GM12878 (cell line): ENCODE data around the gene HS3ST5. TPM values are rescaled to one million over a fixed set of nuclear protein-coding genes. Genes with fewer than 3 reads are reported as not detected.

Experiments used
- ATAC-seq: fragments of 200-7000 bp; cut with Tn5 transposase; 3 replicates; pipeline ENCODE4 v1.9.1; 2020; ENCODE audit warnings: mild to moderate bottlenecking, moderate library complexity
- BruUV-seq: library from RNA; stranded (reverse); fragments of 400-500 nt; replicated peaks from 2 replicates; lab custom pipeline; 2021; lab: Mats Ljungman, UMichigan
- CTCF ChIA-PET: fragments of 300-600 bp; sonication (Branson Sonifier 250); formaldehyde crosslinking; extraction: SDS; loops from one replicate; lab custom pipeline; 2021; ENCODE audit warnings: inconsistent platforms; lab: Yijun Ruan, JAX
- POLR2A ChIA-PET: fragments of 350-600 bp; formaldehyde crosslinking; extraction: SDS; loops from one replicate; lab custom pipeline; 2021; ENCODE audit warnings: inconsistent platforms; lab: Charles Lee
- RAD21 ChIA-PET: fragments of 300-600 bp; sonication (Branson Sonifier 250); formaldehyde crosslinking; loops from one replicate; lab custom pipeline; 2023; ENCODE audit warnings: antibody characterized with exemption; ENCODE audit not compliant: unreplicated experiment; lab: Charles Lee
- SMC1A ChIA-PET: fragments of 300-600 bp; sonication (Branson Sonifier 250); formaldehyde crosslinking; loops from one replicate; lab custom pipeline; 2023; ENCODE audit not compliant: unreplicated experiment, uncharacterized antibody; lab: Charles Lee
- DNase-seq: peaks from one replicate; pipeline ENCODE4 v3.0.0-alpha.2; 2011; ENCODE audit warnings: low read depth, low spot score
- FAIRE-seq: peaks from 3 replicates; lab custom pipeline; 2011; peaks lifted over from hg19 to GRCh38; lab: Jason Lieb, UNC
- H2AFZ ChIP-seq: 2 replicates; pipeline ENCODE4 v1.6.0; 2011; ENCODE audit warnings: low read depth, low read length, control low read depth; ENCODE audit not compliant: control insufficient read depth
- H3K27ac ChIP-seq: 2 replicates; pipeline ENCODE4 v1.5.1; 2011; ENCODE audit warnings: control low read depth; ENCODE audit not compliant: control insufficient read depth, insufficient read depth
- H3K27me3 ChIP-seq, 2 experiments: replicated peaks in 1 of 2; 2 replicates each; pipeline versions ENCODE4 v1.6.0 to v1.6.1; 2011; ENCODE audit warnings: low read length in 1 of 2; ENCODE audit not compliant: control insufficient read depth in 2 of 2, insufficient read depth in 2 of 2
- H3K36me3 ChIP-seq, 2 experiments: 2 replicates each; pipeline ENCODE4 v1.5.1; 2011; ENCODE audit warnings: low read length in 1 of 2; ENCODE audit not compliant: control insufficient read depth in 2 of 2, insufficient read depth in 2 of 2
- H3K4me1 ChIP-seq: 2 replicates; pipeline ENCODE4 v1.6.1; 2011; ENCODE audit warnings: mild to moderate bottlenecking, low read length, moderate library complexity, mixed read lengths; ENCODE audit not compliant: control insufficient read depth, insufficient read depth
- H3K4me2 ChIP-seq: 2 replicates; pipeline ENCODE4 v1.6.0; 2011; ENCODE audit warnings: control low read depth; ENCODE audit not compliant: control insufficient read depth, insufficient read depth
- H3K4me3 ChIP-seq: fragments of 200-600 bp; sonication (generic); 2 replicates; pipeline ENCODE4 v1.5.1; 2016
- H3K79me2 ChIP-seq: 2 replicates; pipeline ENCODE4 v1.6.0; 2011; ENCODE audit warnings: low read length; ENCODE audit not compliant: control insufficient read depth, insufficient read depth
- H3K9ac ChIP-seq: 2 replicates; pipeline ENCODE4 v1.8.0; 2011; ENCODE audit warnings: low read length, control low read depth, mixed read lengths; ENCODE audit not compliant: control insufficient read depth, insufficient read depth
- H3K9me3 ChIP-seq: replicated peaks from 3 replicates; pipeline ENCODE4 v1.5.1; 2011; ENCODE audit warnings: mild to moderate bottlenecking, low read length; ENCODE audit not compliant: control insufficient read depth, insufficient read depth
- H4K20me1 ChIP-seq: 2 replicates; pipeline ENCODE4 v1.6.0; 2011; ENCODE audit not compliant: control insufficient read depth, insufficient read depth
- ATF2 ChIP-seq: IDR thresholded peaks from 2 replicates; pipeline ENCODE4 v1.6.1; 2012; ENCODE audit warnings: low read length, inconsistent platforms
- HDAC6 ChIP-seq: fragments of 200-600 bp; sonication (generic); IDR thresholded peaks from one replicate; pipeline ENCODE4 v1.8.0; 2017; ENCODE audit warnings: antibody characterized with exemption; ENCODE audit not compliant: unreplicated experiment
- IRF4 ChIP-seq: IDR thresholded peaks from 2 replicates; pipeline ENCODE4 v1.6.1; 2011; ENCODE audit warnings: low read depth, low read length
- NFIC ChIP-seq: IDR thresholded peaks from 2 replicates; pipeline ENCODE4 v1.6.1; 2012; ENCODE audit warnings: low read depth, mild to moderate bottlenecking, inconsistent platforms, low read length, moderate library complexity
- NFXL1 ChIP-seq: fragments of 450-650 bp; IDR thresholded peaks from 2 replicates; pipeline ENCODE4 v1.6.1; 2017; ENCODE audit warnings: antibody characterized with exemption, mild to moderate bottlenecking, borderline replicate concordance
- RELB ChIP-seq: fragments of 450-650 bp; IDR thresholded peaks from 2 replicates; pipeline ENCODE4 v1.6.1; 2017; ENCODE audit warnings: low read depth, mild to moderate bottlenecking, moderate library complexity
- SP1 ChIP-seq: IDR thresholded peaks from one replicate; pipeline ENCODE4 v1.6.1; 2011; ENCODE audit warnings: low read depth, low read length
- TAF1 ChIP-seq: IDR thresholded peaks from 2 replicates; pipeline ENCODE4 v1.6.1; 2011; ENCODE audit warnings: mild to moderate bottlenecking, low read depth, low read length, borderline replicate concordance
- USF2 ChIP-seq: IDR thresholded peaks from 2 replicates; pipeline ENCODE4 v1.6.1; 2011; ENCODE audit warnings: low read depth, low read length, improper control_type of control experiment, borderline replicate concordance
- ZNF384 ChIP-seq: IDR thresholded peaks from 2 replicates; pipeline ENCODE4 v1.6.1; 2012; ENCODE audit warnings: low read depth, mild to moderate bottlenecking, low read length, improper control_type of control experiment, borderline replicate concordance
- whole genome bisulfite sequencing: methylation state at CpG from one replicate; pipeline ENCODE4 v1.1.6; 2016; ENCODE audit warnings: low lambda C conversion rate; ENCODE audit not compliant: insufficient replicate concordance, insufficient coverage; ENCODE audit errors: missing lambda C conversion rate; 5-methylcytosine and 5-hydroxymethylcytosine counted together
- in situ Hi-C: fragments of 300-500 bp; cut with MboI; formaldehyde crosslinking; loops from 9 replicates; pipeline ENCODE4 v1.14.3; 2018; ENCODE audit warnings: mixed read lengths
- intact Hi-C: fragments of 100-400 bp; cut with micrococcal nuclease; formaldehyde crosslinking; loops from one replicate; pipeline ENCODE4 v1.14.2; 2022; ENCODE audit not compliant: unreplicated experiment
- polyA plus RNA-seq, 11 experiments: library from polyadenylated mRNA; depleted of rRNA in 4 of 11; unstranded in 6 of 11; stranded (reverse) in 5 of 11; fragments of >200 nt; fragmentation: Nextera tagmentation in 4 of 11; fragmentation: Illumina TruSeq in 1 of 11; extraction: Ambion mirVana in 4 of 11; extraction: Trizol in 1 of 11; gene quantifications; 1 replicate in 1 of 11; 2 replicates in 10 of 11; pipeline versions ENCODE4 v1.2.1 to v1.2.3, GENCODE V29; 2011 to 2016; ENCODE audit warnings: inconsistent platforms in 2 of 11, missing spikeins in 2 of 11, low read depth in 1 of 11
- total RNA-seq, 4 experiments: library from RNA; depleted of rRNA in 3 of 4; stranded (reverse); fragments of >200 nt in 3 of 4; fragmentation: Illumina TruSeq in 1 of 4; extraction: Trizol in 1 of 4; gene quantifications; 2 replicates each; pipeline versions ENCODE4 v1.2.1 to v1.2.3, GENCODE V29; 2013 to 2021

Gene HS3ST5
- total and polyA plus RNA-seq, 10 of the 15 experiments (the other 5 are each of a cell fraction or from before 2014, with no cell fraction given) = 0.04 TPM; not detected in 9

GRCh38 chr6:114292431-114292830 is 50.4 kb downstream of the HS3ST5 start:
- ATAC-seq (no peak), DNase-seq (no peak)
- BruUV-seq = no TSS peak
- no peaks in the 10 kb centered on the region for H3K79me2 ChIP-seq
- WGBS = 15% methylated on average over 1 of the region's 1 CpG
- H3K4me2 ChIP-seq = no peak overlapping the region
- H3K36me3 ChIP-seq = no peaks in the 10 kb centered on the region
- H2AFZ ChIP-seq = no peak overlapping the region
- ChIA-PET SMC1A (interaction anchor here (0.7 kb wide), 1 partner anchor 986 kb away, joined by 3 read pairs; no protein-coding TSS in a partner anchor), CTCF (interaction anchor here (1.2 to 4.3 kb wide), 2 partner anchors 12 kb away, joined by 4 to 17 read pairs; no protein-coding TSS in a partner anchor), POLR2A (no interaction called here), RAD21 (no interaction called here)
- intact Hi-C loops = no loop called here
- in situ Hi-C loops = no loop called here
- H3K9me3 ChIP-seq = no peaks in the 10 kb centered on the region
- H4K20me1 ChIP-seq = no peaks in the 10 kb centered on the region
- no peak overlapping the region for H3K9ac ChIP-seq
- TF ChIP-seq NFXL1 = no peak
- TF ChIP-seq USF2 = no peak
- no peak for TF ChIP-seq ATF2
- TF ChIP-seq TAF1 = no peak
- TF ChIP-seq IRF4 = no peak
- TF ChIP-seq RELB = no peak
- TF ChIP-seq HDAC6 = no peak
- no peak for TF ChIP-seq SP1
- TF ChIP-seq NFIC = no peak
- TF ChIP-seq ZNF384 = no peak
- TF ChIP-seq, all 136 proteins: peak for 0
- no peak overlapping the region for H3K4me3 ChIP-seq
- H3K27me3 ChIP-seq = no peaks in the 10 kb centered on the region
- no peak for FAIRE-seq
- no peaks in the 10 kb centered on the region for H3K4me1 ChIP-seq
- H3K27ac ChIP-seq = no peak overlapping the region
